DND-41 (cell line): ENCODE data around the gene SLC5A9.

ENCODE experiments used
- EZH2 ChIP-seq: IDR thresholded peaks from 3 replicates; pipeline ENCODE4 v1.6.1; 2012; ENCODE audit warnings: borderline replicate concordance, low read depth, mild to moderate bottlenecking, moderate library complexity, low read length, inconsistent platforms; ENCODE audit not compliant: severe bottlenecking
- TF ChIP-seq, protein P1 (sequence below): IDR thresholded peaks from 2 replicates; pipeline ENCODE4 v1.5.1; 2012; ENCODE audit warnings: borderline replicate concordance, low read length, moderate library complexity, mild to moderate bottlenecking; ENCODE audit not compliant: poor library complexity, severe bottlenecking; ENCODE audit errors: extremely low read depth

DNA sequence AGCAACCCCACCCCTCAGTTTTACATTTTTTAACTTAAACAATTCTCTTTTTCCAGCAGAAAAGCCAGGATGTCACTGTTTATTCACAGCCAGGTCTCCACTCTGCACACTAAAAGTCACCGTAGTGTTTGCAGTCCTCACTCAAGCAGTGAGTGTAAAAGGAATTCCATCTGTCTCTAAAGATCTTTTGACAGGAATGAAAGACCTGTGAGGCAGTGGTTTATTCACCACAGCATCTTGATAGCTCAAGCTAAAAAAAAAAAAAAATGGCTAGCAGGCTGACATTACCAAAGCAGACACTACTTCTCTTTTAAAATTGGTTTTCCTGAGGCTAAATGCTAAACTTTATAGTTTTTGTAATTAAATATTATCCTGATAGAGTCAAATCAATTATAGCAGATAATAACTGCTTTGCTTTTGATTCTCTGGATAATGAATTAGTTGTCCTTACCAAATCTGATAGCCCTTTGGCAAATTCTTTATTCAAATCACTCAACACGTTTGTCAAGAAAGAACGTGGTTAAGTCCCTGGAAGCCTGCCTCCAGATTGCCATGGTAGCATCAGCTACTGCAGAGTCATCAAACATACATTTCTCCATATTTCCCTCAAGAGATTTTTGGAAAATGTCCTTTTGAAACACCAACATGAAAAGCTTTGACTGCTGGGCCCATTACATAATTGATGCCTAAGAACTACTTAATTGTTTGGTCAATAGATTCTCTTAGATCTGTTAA is 22.2 kb upstream of the SLC5A9 start:
- TF ChIP-seq, protein P1, sequence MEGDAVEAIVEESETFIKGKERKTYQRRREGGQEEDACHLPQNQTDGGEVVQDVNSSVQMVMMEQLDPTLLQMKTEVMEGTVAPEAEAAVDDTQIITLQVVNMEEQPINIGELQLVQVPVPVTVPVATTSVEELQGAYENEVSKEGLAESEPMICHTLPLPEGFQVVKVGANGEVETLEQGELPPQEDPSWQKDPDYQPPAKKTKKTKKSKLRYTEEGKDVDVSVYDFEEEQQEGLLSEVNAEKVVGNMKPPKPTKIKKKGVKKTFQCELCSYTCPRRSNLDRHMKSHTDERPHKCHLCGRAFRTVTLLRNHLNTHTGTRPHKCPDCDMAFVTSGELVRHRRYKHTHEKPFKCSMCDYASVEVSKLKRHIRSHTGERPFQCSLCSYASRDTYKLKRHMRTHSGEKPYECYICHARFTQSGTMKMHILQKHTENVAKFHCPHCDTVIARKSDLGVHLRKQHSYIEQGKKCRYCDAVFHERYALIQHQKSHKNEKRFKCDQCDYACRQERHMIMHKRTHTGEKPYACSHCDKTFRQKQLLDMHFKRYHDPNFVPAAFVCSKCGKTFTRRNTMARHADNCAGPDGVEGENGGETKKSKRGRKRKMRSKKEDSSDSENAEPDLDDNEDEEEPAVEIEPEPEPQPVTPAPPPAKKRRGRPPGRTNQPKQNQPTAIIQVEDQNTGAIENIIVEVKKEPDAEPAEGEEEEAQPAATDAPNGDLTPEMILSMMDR = no peak
- no peak for TF ChIP-seq EZH2
